Measurements from ENCODE around the gene TGFBRAP1. TPM values are rescaled to one million over a fixed set of nuclear protein-coding genes. Genes with fewer than 3 reads are reported as not detected.

The TGFBRAP1 gene
- total RNA-seq, 2 donors from 2014 or later: 14.2 to 19.8 TPM

DNA sequence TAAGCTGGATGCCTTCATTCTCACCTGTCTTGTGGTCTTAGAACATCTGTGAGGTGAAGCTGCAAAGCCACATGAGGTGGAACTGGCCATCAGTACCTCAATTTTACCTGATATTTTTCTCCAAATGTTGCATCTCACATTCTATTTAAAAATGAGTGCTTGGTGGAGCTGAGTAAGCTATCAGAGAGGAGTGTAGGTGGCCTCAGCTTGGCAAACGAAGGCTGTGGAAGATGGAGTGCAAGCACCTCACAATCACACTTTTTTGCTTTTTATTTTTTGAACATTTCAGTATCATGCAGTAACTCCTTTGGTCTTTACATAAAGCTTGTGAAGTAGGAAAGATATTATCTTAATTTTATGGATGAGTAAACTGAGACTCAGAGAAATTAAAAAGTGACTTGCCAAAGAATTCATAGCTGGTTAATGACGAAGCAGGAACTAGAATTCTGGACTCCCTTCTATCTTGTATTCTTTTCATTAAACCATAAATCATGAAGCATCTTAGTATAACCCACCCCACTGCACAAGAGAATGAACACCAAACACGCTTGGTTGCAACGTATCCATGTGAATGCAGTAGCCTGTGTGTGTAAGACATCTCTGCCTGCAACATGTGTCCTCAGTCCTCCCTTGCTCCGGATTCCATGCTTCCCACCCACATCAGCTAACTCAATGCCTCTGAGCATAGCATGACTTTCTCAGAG is 35.1 kb upstream of the TGFBRAP1 start:
- H3K27me3 ChIP-seq: no peaks in the 10 kb centered on the region
- intact Hi-C loops (cut with DNase I): no loop called here
- no peaks in the 10 kb centered on the region for H3K9me3 ChIP-seq
- H3K4me3 ChIP-seq: no peak overlapping the region
- DNase-seq: no peak
- TF ChIP-seq, protein P1, sequence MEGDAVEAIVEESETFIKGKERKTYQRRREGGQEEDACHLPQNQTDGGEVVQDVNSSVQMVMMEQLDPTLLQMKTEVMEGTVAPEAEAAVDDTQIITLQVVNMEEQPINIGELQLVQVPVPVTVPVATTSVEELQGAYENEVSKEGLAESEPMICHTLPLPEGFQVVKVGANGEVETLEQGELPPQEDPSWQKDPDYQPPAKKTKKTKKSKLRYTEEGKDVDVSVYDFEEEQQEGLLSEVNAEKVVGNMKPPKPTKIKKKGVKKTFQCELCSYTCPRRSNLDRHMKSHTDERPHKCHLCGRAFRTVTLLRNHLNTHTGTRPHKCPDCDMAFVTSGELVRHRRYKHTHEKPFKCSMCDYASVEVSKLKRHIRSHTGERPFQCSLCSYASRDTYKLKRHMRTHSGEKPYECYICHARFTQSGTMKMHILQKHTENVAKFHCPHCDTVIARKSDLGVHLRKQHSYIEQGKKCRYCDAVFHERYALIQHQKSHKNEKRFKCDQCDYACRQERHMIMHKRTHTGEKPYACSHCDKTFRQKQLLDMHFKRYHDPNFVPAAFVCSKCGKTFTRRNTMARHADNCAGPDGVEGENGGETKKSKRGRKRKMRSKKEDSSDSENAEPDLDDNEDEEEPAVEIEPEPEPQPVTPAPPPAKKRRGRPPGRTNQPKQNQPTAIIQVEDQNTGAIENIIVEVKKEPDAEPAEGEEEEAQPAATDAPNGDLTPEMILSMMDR (IDR thresholded peaks at IDR 0.05): no peak
- no peak overlapping the region for H3K27ac ChIP-seq
- H3K9ac ChIP-seq (ENCODE audit: low read depth in 2 of 2, low read length in 2 of 2): no peak overlapping the region
- H3K4me1 ChIP-seq: no peaks in the 10 kb centered on the region
- peaks cover 22% of the 10 kb centered on the region for H3K36me3 ChIP-seq

DNA sequence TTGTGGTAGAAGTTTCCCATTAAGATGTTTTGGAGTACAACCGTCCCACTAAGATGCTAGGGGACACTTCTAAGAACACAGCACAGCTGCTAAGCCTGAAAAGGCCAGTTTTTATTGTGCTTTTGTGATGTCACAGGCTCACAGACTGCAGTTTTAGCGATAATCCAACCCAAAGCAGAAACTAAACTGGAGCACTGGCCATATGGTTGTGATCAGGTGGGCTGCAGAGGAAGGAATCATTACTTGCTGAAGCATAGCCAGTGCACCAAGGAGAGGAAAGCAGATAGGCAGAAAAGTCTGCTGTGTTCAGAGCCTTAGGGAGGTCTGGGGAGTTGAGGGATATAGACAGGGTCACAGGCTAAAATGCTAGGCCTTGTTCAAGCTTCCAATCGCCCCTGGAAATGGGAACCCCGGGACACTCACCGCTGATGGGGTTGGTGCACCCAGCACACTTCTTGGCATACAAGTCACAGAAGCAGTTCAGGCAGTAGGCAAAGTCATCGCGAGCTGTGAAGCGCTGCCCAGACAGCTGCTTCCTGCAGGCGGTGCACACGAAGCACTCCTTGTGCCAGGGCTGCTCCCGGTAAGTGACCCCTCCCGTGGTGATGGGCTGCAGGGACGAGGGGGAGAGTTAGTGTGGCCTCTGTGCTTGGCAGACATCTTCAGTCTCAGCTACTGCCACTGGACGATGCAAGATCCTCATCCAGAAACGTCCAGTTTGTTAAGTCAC is 33.5 kb upstream of the TGFBRAP1 start:
- H3K27ac ChIP-seq: no peak overlapping the region
- H3K4me3 ChIP-seq: no peak overlapping the region
- no peaks in the 10 kb centered on the region for H3K9me3 ChIP-seq
- no peaks in the 10 kb centered on the region for H3K4me1 ChIP-seq
- TF ChIP-seq, protein P1 (IDR thresholded peaks at IDR 0.05): no peak
- no peaks in the 10 kb centered on the region for H3K27me3 ChIP-seq
- intact Hi-C loops (cut with DNase I): no loop called here
- peaks cover 25% of the 10 kb centered on the region for H3K36me3 ChIP-seq
- H3K9ac ChIP-seq (ENCODE audit: low read depth in 2 of 2, low read length in 2 of 2): no peak overlapping the region
- no peak for DNase-seq

DNA sequence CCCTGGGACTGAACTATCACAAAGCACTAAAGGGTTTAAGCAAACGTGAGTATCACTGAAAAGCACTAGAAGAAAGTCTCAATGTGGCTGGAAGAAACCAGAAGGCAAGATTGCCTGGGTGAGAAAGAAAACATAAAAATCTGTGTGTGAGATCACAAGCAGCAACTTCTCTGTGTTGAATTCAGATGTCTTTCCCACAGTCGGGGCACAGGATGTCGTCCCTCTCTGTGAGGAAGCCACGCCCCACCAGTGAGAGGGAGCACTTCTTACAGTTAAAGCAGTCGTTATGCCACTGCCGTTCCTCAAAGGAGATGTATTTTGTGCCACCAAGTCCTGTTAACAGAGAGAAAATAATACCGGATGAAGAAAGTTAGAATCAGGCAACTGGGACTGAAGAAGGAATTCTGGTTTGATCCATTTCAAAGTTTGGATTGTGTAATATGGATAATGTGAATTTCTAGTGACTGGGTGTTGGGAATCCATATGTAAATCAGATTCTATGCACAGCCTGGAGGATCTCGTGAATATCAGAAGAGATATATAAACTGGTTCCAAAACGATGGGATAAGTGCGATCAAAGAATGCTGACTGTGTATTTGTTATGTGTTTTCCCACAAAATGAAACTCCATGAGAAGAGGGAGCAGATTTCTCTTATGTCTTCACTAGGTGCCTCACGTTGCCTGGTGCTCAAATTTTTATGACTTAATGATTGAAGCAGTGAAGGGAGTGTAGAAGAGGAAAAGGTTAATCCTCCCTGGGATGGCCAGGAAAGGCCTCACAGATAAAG is 31.8 kb upstream of the TGFBRAP1 start:
- H3K4me1 ChIP-seq: no peaks in the 10 kb centered on the region
- DNase-seq: no peak
- no peaks in the 10 kb centered on the region for H3K27me3 ChIP-seq
- H3K27ac ChIP-seq: no peak overlapping the region
- intact Hi-C loops (cut with DNase I): no loop called here
- TF ChIP-seq, protein P1 (IDR thresholded peaks at IDR 0.05): no peak
- peaks cover 25% of the 10 kb centered on the region for H3K36me3 ChIP-seq
- H3K9ac ChIP-seq (ENCODE audit: low read depth in 2 of 2, low read length in 2 of 2): no peak overlapping the region
- no peaks in the 10 kb centered on the region for H3K9me3 ChIP-seq
- no peak overlapping the region for H3K4me3 ChIP-seq

DNA sequence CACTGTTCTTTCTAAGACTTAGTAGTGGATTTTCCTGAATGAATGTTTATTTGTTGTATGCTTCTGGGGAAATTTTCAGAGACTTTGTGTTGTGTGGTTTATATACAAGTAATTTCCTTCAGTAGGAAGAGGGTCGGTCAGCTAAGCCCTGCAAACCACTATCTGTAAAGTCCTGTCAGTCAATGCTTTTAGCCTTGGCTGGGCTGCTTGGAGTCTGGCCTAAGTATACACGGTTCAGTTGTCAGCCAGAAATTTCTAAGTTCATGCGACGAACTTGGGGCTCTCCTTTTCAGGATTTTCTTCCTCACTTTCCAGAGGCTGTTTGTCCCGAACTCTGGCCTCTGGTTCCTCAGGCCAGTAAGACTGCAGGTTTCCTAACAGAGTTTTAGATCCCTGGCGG is 29.1 kb upstream of the TGFBRAP1 start:
- Histone ChIP-seq H3K27me3 (no peaks in the 10 kb centered on the region), H3K9ac (ENCODE audit: low read depth in 2 of 2, low read length in 2 of 2) (no peak overlapping the region), H3K36me3 (peaks cover 25% of the 10 kb centered on the region), H3K4me1 (no peaks in the 10 kb centered on the region), H3K27ac (no peak overlapping the region), H3K9me3 (no peaks in the 10 kb centered on the region), H3K4me3 (no peak overlapping the region)
- TF ChIP-seq, protein P1 (IDR thresholded peaks at IDR 0.05): no peak
- DNase-seq: no peak
- intact Hi-C loops (cut with DNase I): no loop called here

DNA sequence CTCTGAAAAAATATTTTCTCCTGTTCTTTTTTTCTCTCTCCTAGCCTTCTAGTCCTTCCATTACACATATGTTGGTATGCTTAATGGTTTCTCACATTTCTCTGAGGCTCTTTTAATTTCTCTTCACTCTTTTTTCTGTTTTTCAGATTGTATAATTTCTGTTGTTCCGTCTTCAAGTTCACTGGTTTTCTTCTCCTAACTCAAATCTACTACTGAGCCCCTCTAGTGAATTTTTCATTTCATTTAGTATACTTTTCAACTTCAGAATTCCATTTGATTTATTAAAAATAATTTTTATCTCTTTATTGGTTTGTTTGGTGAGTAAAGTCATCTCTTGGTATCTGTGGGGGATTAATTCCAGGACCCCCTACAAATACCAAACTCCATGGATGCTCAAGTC is 27.6 kb upstream of the TGFBRAP1 start:
- no peaks in the 10 kb centered on the region for H3K27me3 ChIP-seq
- no peak overlapping the region for H3K27ac ChIP-seq
- H3K4me3 ChIP-seq: no peak overlapping the region
- H3K36me3 ChIP-seq: peaks cover 17% of the 10 kb centered on the region
- no peak for DNase-seq
- TF ChIP-seq, protein P1 (IDR thresholded peaks at IDR 0.05): no peak
- no peaks in the 10 kb centered on the region for H3K4me1 ChIP-seq
- H3K9ac ChIP-seq (ENCODE audit: low read depth in 2 of 2, low read length in 2 of 2): no peak overlapping the region
- intact Hi-C loops (cut with DNase I): no loop called here
- no peaks in the 10 kb centered on the region for H3K9me3 ChIP-seq
